ENCODE results near the gene CTNND2. TPM values are rescaled to one million over a fixed set of nuclear protein-coding genes. Genes with fewer than 3 reads are reported as not detected.

Gene CTNND2
- total and polyA plus RNA-seq, 10 of the 15 experiments (the other 5 are each of a cell fraction or from before 2014, with no cell fraction given) = 0.02 to 0.16 (median 0.04) TPM; not detected in 7

GRCh38 chr5:11449217-11449616 lies 455.0 kb downstream of the CTNND2 start:
- no peak overlapping the region for H3K9ac ChIP-seq (ENCODE audit: control insufficient read depth, insufficient read depth, low read length)
- no peaks in the 10 kb centered on the region for H3K4me1 ChIP-seq (ENCODE audit: control insufficient read depth, insufficient read depth, low read length)
- no peak for FAIRE-seq
- SMC1A ChIA-PET (ENCODE audit: uncharacterized antibody, unreplicated experiment) = no interaction called here
- DNase-seq (ENCODE audit: low read depth, low spot score) = no peak
- 0% methylated on average over 4 of the region's 4 CpGs for WGBS (ENCODE audit: insufficient coverage, insufficient replicate concordance, low lambda C conversion rate, missing lambda C conversion rate)
- no peak for ATAC-seq
- no TSS peak for BruUV-seq (replicated peaks)
- no peak overlapping the region for H3K4me2 ChIP-seq (ENCODE audit: control insufficient read depth, insufficient read depth)
- H3K27ac ChIP-seq (ENCODE audit: control insufficient read depth, insufficient read depth) = no peak overlapping the region
- in situ Hi-C loops (cut with MboI) (no loop called here), intact Hi-C loops (cut with micrococcal nuclease; ENCODE audit: unreplicated experiment) (no loop called here)
- TF ChIP-seq, protein P1, sequence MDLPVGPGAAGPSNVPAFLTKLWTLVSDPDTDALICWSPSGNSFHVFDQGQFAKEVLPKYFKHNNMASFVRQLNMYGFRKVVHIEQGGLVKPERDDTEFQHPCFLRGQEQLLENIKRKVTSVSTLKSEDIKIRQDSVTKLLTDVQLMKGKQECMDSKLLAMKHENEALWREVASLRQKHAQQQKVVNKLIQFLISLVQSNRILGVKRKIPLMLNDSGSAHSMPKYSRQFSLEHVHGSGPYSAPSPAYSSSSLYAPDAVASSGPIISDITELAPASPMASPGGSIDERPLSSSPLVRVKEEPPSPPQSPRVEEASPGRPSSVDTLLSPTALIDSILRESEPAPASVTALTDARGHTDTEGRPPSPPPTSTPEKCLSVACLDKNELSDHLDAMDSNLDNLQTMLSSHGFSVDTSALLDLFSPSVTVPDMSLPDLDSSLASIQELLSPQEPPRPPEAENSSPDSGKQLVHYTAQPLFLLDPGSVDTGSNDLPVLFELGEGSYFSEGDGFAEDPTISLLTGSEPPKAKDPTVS (IDR thresholded peaks at IDR 0.05; ENCODE audit: low read depth, low read length) = no peak
- TF ChIP-seq POU2F2 (IDR thresholded peaks at IDR 0.05; ENCODE audit: borderline replicate concordance, low read depth, low read length) = no peak
- TF ChIP-seq BACH1 (IDR thresholded peaks at IDR 0.05; ENCODE audit: borderline replicate concordance) = no peak
- no peak for TF ChIP-seq STAT1 (conservative IDR thresholded peaks at IDR 0.05)
- TF ChIP-seq, protein P2, sequence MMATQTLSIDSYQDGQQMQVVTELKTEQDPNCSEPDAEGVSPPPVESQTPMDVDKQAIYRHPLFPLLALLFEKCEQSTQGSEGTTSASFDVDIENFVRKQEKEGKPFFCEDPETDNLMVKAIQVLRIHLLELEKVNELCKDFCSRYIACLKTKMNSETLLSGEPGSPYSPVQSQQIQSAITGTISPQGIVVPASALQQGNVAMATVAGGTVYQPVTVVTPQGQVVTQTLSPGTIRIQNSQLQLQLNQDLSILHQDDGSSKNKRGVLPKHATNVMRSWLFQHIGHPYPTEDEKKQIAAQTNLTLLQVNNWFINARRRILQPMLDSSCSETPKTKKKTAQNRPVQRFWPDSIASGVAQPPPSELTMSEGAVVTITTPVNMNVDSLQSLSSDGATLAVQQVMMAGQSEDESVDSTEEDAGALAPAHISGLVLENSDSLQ (IDR thresholded peaks at IDR 0.05) = no peak
- no peak for TF ChIP-seq RUNX3 (IDR thresholded peaks at IDR 0.05; ENCODE audit: low read length)
- no peak for TF ChIP-seq HDAC2 (IDR thresholded peaks at IDR 0.05)
- no peak for TF ChIP-seq E2F8 (IDR thresholded peaks at IDR 0.05; ENCODE audit: low read depth, partially characterized antibody)
- no peak for TF ChIP-seq RAD51 (IDR thresholded peaks at IDR 0.05)
- TF ChIP-seq EGR1 (IDR thresholded peaks at IDR 0.05; ENCODE audit: borderline replicate concordance in 1 of 2, low read depth in 2 of 2, low read length in 2 of 2) = no peak
- TF ChIP-seq, protein P3, sequence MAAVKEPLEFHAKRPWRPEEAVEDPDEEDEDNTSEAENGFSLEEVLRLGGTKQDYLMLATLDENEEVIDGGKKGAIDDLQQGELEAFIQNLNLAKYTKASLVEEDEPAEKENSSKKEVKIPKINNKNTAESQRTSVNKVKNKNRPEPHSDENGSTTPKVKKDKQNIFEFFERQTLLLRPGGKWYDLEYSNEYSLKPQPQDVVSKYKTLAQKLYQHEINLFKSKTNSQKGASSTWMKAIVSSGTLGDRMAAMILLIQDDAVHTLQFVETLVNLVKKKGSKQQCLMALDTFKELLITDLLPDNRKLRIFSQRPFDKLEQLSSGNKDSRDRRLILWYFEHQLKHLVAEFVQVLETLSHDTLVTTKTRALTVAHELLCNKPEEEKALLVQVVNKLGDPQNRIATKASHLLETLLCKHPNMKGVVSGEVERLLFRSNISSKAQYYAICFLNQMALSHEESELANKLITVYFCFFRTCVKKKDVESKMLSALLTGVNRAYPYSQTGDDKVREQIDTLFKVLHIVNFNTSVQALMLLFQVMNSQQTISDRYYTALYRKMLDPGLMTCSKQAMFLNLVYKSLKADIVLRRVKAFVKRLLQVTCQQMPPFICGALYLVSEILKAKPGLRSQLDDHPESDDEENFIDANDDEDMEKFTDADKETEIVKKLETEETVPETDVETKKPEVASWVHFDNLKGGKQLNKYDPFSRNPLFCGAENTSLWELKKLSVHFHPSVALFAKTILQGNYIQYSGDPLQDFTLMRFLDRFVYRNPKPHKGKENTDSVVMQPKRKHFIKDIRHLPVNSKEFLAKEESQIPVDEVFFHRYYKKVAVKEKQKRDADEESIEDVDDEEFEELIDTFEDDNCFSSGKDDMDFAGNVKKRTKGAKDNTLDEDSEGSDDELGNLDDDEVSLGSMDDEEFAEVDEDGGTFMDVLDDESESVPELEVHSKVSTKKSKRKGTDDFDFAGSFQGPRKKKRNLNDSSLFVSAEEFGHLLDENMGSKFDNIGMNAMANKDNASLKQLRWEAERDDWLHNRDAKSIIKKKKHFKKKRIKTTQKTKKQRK (IDR thresholded peaks at IDR 0.05; ENCODE audit: low read depth, low read length) = no peak
- no peak for TF ChIP-seq SP1 (IDR thresholded peaks at IDR 0.05; ENCODE audit: low read depth, low read length)
- TF ChIP-seq, protein P4, sequence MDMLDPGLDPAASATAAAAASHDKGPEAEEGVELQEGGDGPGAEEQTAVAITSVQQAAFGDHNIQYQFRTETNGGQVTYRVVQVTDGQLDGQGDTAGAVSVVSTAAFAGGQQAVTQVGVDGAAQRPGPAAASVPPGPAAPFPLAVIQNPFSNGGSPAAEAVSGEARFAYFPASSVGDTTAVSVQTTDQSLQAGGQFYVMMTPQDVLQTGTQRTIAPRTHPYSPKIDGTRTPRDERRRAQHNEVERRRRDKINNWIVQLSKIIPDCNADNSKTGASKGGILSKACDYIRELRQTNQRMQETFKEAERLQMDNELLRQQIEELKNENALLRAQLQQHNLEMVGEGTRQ (IDR thresholded peaks at IDR 0.05; ENCODE audit: borderline replicate concordance, low read depth, low read length) = no peak
- TF ChIP-seq HCFC1 (IDR thresholded peaks at IDR 0.05; ENCODE audit: low read length) = no peak
- TF ChIP-seq ZBED1 (IDR thresholded peaks at IDR 0.05; ENCODE audit: borderline replicate concordance) = no peak
- TF ChIP-seq CBFB (IDR thresholded peaks at IDR 0.05; ENCODE audit: low read depth) = no peak
- no peak for TF ChIP-seq ZNF384 (IDR thresholded peaks at IDR 0.05; ENCODE audit: borderline replicate concordance, low read depth, low read length)
- CTCF ChIA-PET = no interaction called here
- 0 out of 4 replicates have a peak, but pooled peaks cover 0 to 1% of the 10 kb centered on the region in 2 experiments for H3K27me3 ChIP-seq (replicated peaks in 1 of 2; ENCODE audit: control insufficient read depth in 2 of 2, insufficient read depth in 2 of 2, low read length in 1 of 2)
- H3K9me3 ChIP-seq (replicated peaks; ENCODE audit: control insufficient read depth, insufficient read depth, low read length) = no peaks in the 10 kb centered on the region
- no peak overlapping the region for H3K4me3 ChIP-seq
- no peak overlapping the region for H2AFZ ChIP-seq (ENCODE audit: control insufficient read depth, low read depth, low read length)
- no peaks in the 10 kb centered on the region for H3K36me3 ChIP-seq (ENCODE audit: control insufficient read depth in 2 of 2, insufficient read depth in 2 of 2, low read length in 1 of 2)
- H3K79me2 ChIP-seq (ENCODE audit: control insufficient read depth, insufficient read depth, low read length) = no peaks in the 10 kb centered on the region
- no peaks in the 10 kb centered on the region; the same call in 1 of the 2 replicates for H4K20me1 ChIP-seq (ENCODE audit: control insufficient read depth, insufficient read depth)
- POLR2A ChIA-PET = no interaction called here
- RAD21 ChIA-PET (ENCODE audit: unreplicated experiment) = no interaction called here

All from GM12878 (cell line).